ES-I3 (cell line): ENCODE data around the gene PAPPA2.
"Not testable (repeated sequence)": the region's sequence is repeated elsewhere in the genome, so short reads cannot be mapped to it uniquely, and the experiment has no call there.

ENCODE experiments used
- H3K36me3 ChIP-seq: 2 replicates; pipeline ENCODE4 v1.6.1; 2013; ENCODE audit warnings: mild to moderate bottlenecking, low read length, control low read depth, moderate library complexity; ENCODE audit not compliant: insufficient read depth
- H3K4me1 ChIP-seq: 2 replicates; pipeline ENCODE4 v1.6.1; 2013; ENCODE audit warnings: mild to moderate bottlenecking, control low read depth, low read length; ENCODE audit not compliant: insufficient read depth
- H3K9ac ChIP-seq: 2 replicates; pipeline ENCODE4 v1.6.1; 2013; ENCODE audit warnings: low read depth, mild to moderate bottlenecking, low read length, moderate library complexity
- H3K9me3 ChIP-seq: 2 replicates; pipeline ENCODE4 v1.6.1; 2013; ENCODE audit warnings: mild to moderate bottlenecking, low read length, moderate library complexity; ENCODE audit not compliant: control insufficient read depth, insufficient read depth

The PAPPA2 gene

GRCh38 chr1:176462674-176463378, at the start of gene PAPPA2:
TSS of gene PAPPA2 (plus strand) at chr1:176463175. CDS start at chr1:176556323, 93,148 bp downstream.
- Histone ChIP-seq H3K4me1 (no peaks in the 10 kb centered on the region), H3K9me3 (0 out of 2 replicates have a peak, but pooled peaks cover 4% of the 10 kb centered on the region), H3K36me3 (no peaks in the 10 kb centered on the region; the same call in 1 of the 2 replicates), H3K9ac (no peak within 1 kb of the TSS)

- Histone ChIP-seq H3K9me3 (no peaks in the 10 kb centered on the region), H3K36me3 (no peaks in the 10 kb centered on the region), H3K9ac (no peak overlapping the region), H3K4me1 (no peaks in the 10 kb centered on the region)
Observed at GRCh38 chr1:176416777-176417176, 46.2 kb upstream of the PAPPA2 start.

- H3K9ac ChIP-seq, H3K4me1 ChIP-seq, H3K9me3 ChIP-seq, H3K36me3 ChIP-seq: not testable (repeated sequence)
Observed at GRCh38 chr1:176419608-176420007, 43.4 kb upstream of the PAPPA2 start.

- Histone ChIP-seq H3K9me3 (no peaks in the 10 kb centered on the region), H3K36me3 (no peaks in the 10 kb centered on the region), H3K4me1 (no peaks in the 10 kb centered on the region; the same call in 1 of the 2 replicates), H3K9ac (no peak overlapping the region)
Observed at GRCh38 chr1:176434234-176434633, 28.7 kb upstream of the PAPPA2 start.

GRCh38 chr1:176436251-176436650, 26.7 kb upstream of the PAPPA2 start:
- no peaks in the 10 kb centered on the region for H3K9me3 ChIP-seq
- H3K36me3 ChIP-seq = no peaks in the 10 kb centered on the region
- H3K9ac ChIP-seq = no peak overlapping the region
- H3K4me1 ChIP-seq = no peaks in the 10 kb centered on the region; the same call in 1 of the 2 replicates

GRCh38 chr1:176440176-176440575, 22.8 kb upstream of the PAPPA2 start:
- H3K36me3 ChIP-seq = no peaks in the 10 kb centered on the region

GRCh38 chr1:176444286-176444685, 18.7 kb upstream of the PAPPA2 start:
- H3K9me3 ChIP-seq = no peaks in the 10 kb centered on the region
- H3K4me1 ChIP-seq = no peaks in the 10 kb centered on the region
- H3K9ac ChIP-seq = no peak overlapping the region
- no peaks in the 10 kb centered on the region for H3K36me3 ChIP-seq

More at GRCh38 chr1:176440176-176440575, 22.8 kb upstream of the PAPPA2 start:
- Histone ChIP-seq H3K9me3 (no peaks in the 10 kb centered on the region), H3K9ac (no peak overlapping the region), H3K4me1 (no peaks in the 10 kb centered on the region)

GRCh38 chr1:176445402-176445801, 17.6 kb upstream of the PAPPA2 start:
- H3K9me3 ChIP-seq = no peaks in the 10 kb centered on the region

GRCh38 chr1:176448340-176448739, 14.6 kb upstream of the PAPPA2 start:
- Histone ChIP-seq H3K9ac (no peak overlapping the region), H3K9me3 (no peaks in the 10 kb centered on the region), H3K36me3 (no peaks in the 10 kb centered on the region), H3K4me1 (no peaks in the 10 kb centered on the region)

More at GRCh38 chr1:176445402-176445801, 17.6 kb upstream of the PAPPA2 start:
- no peaks in the 10 kb centered on the region for H3K36me3 ChIP-seq
- no peak overlapping the region for H3K9ac ChIP-seq
- H3K4me1 ChIP-seq = no peaks in the 10 kb centered on the region

- H3K4me1 ChIP-seq = no peaks in the 10 kb centered on the region
Observed at GRCh38 chr1:176450526-176450925, 12.4 kb upstream of the PAPPA2 start.

GRCh38 chr1:176451741-176452140, 11.2 kb upstream of the PAPPA2 start:
- not testable (repeated sequence) for H3K4me1 ChIP-seq, H3K36me3 ChIP-seq, H3K9ac ChIP-seq, H3K9me3 ChIP-seq

More at GRCh38 chr1:176450526-176450925, 12.4 kb upstream of the PAPPA2 start:
- H3K9me3 ChIP-seq = no peaks in the 10 kb centered on the region
- H3K36me3 ChIP-seq = no peaks in the 10 kb centered on the region
- H3K9ac ChIP-seq = no peak overlapping the region

- Histone ChIP-seq H3K9ac (no peak overlapping the region), H3K9me3 (0 out of 2 replicates have a peak, but pooled peaks cover 4% of the 10 kb centered on the region), H3K4me1 (no peaks in the 10 kb centered on the region), H3K36me3 (no peaks in the 10 kb centered on the region; the same call in 1 of the 2 replicates)
Observed at GRCh38 chr1:176456795-176457194, 6.2 kb upstream of the PAPPA2 start.

GRCh38 chr1:176460544-176461336, 2.2 kb upstream of the PAPPA2 start:
- Histone ChIP-seq H3K9ac (no peak overlapping the region), H3K4me1 (no peaks in the 10 kb centered on the region), H3K9me3 (0 out of 2 replicates have a peak, but pooled peaks cover 4% of the 10 kb centered on the region), H3K36me3 (no peaks in the 10 kb centered on the region; the same call in 1 of the 2 replicates)

GRCh38 chr1:176461576-176461975, 1.4 kb upstream of the PAPPA2 start:
- H3K9me3 ChIP-seq = 0 out of 2 replicates have a peak, but pooled peaks cover 4% of the 10 kb centered on the region
- H3K4me1 ChIP-seq = no peaks in the 10 kb centered on the region
- no peak overlapping the region for H3K9ac ChIP-seq
- no peaks in the 10 kb centered on the region; the same call in 1 of the 2 replicates for H3K36me3 ChIP-seq
